IMR-90 (cell line): ENCODE measurements around the gene ORC4. TPM values are rescaled to one million over a fixed set of nuclear protein-coding genes. Genes with fewer than 3 reads are reported as not detected.

Source experiments
- ATAC-seq: fragments of 200-7000 bp; cut with Tn5 transposase; 2 replicates; pipeline ENCODE4 v1.9.1; 2020; ENCODE audit warnings: low read depth, mild to moderate bottlenecking, moderate library complexity
- BruUV-seq: library from RNA; stranded (reverse); fragments of 400-500 nt; replicated peaks from 2 replicates; lab custom pipeline; 2021; lab: Mats Ljungman, UMichigan
- CTCF ChIA-PET: fragments of 300-600 bp; formaldehyde crosslinking; extraction: SDS; loops from one replicate; lab custom pipeline; 2021; ENCODE audit warnings: antibody characterized with exemption; lab: Yijun Ruan, JAX
- POLR2A ChIA-PET: fragments of 300-600 bp; sonication (Branson Sonifier 250); formaldehyde crosslinking; loops from one replicate; lab custom pipeline; 2022; ENCODE audit warnings: antibody characterized with exemption; ENCODE audit not compliant: unreplicated experiment; lab: Charles Lee
- DNase-seq: peaks from one replicate; pipeline ENCODE4 v3.0.0; 2013
- H2AFZ ChIP-seq: replicated peaks from 2 replicates; pipeline ENCODE3; 2013; ENCODE audit warnings: low read length, mild to moderate bottlenecking; ENCODE audit not compliant: poor library complexity
- H2AK5ac ChIP-seq: 2 replicates; pipeline ENCODE4 v1.6.1; 2013; ENCODE audit warnings: low read depth, low read length, inconsistent platforms
- H2AK9ac ChIP-seq: replicated peaks from 2 replicates; pipeline ENCODE3; 2013; ENCODE audit warnings: mild to moderate bottlenecking, low read depth, low read length, moderate library complexity; ENCODE audit not compliant: poor library complexity
- H2BK120ac ChIP-seq: 2 replicates; pipeline ENCODE4 v1.6.1; 2013; ENCODE audit warnings: low read depth, low read length, inconsistent platforms
- H2BK15ac ChIP-seq: 3 replicates; pipeline ENCODE4 v1.6.1; 2013; ENCODE audit warnings: low read depth, low read length, inconsistent platforms
- H2BK20ac ChIP-seq: 2 replicates; pipeline ENCODE4 v1.6.1; 2013; ENCODE audit warnings: low read depth, mild to moderate bottlenecking, inconsistent platforms, low read length, moderate library complexity
- H2BK5ac ChIP-seq: 2 replicates; pipeline ENCODE4 v1.6.1; 2013; ENCODE audit warnings: mild to moderate bottlenecking, low read depth, low read length, inconsistent platforms; ENCODE audit not compliant: poor library complexity, severe bottlenecking
- H3K14ac ChIP-seq: replicated peaks from 2 replicates; pipeline ENCODE4 v1.6.1; 2013; ENCODE audit warnings: low read depth, low read length, inconsistent platforms
- H3K18ac ChIP-seq: 2 replicates; pipeline ENCODE4 v1.6.1; 2013; ENCODE audit warnings: low read depth, low read length, control low read depth
- H3K23ac ChIP-seq: 2 replicates; pipeline ENCODE4 v1.6.1; 2013; ENCODE audit warnings: low read depth, low read length, inconsistent platforms
- H3K27ac ChIP-seq: 2 replicates; pipeline ENCODE4 v1.5.1; 2013; ENCODE audit warnings: mild to moderate bottlenecking, control low read depth, low read length; ENCODE audit not compliant: insufficient read depth
- H3K27me3 ChIP-seq: 2 replicates; pipeline ENCODE4 v1.6.1; 2013; ENCODE audit warnings: low read length; ENCODE audit not compliant: control insufficient read depth, insufficient read depth
- H3K36me3 ChIP-seq: 2 replicates; pipeline ENCODE4 v1.6.1; 2013; ENCODE audit warnings: low read length, mixed read lengths; ENCODE audit not compliant: control insufficient read depth, insufficient read depth
- H3K4ac ChIP-seq: 2 replicates; pipeline ENCODE4 v1.6.1; 2013; ENCODE audit warnings: low read depth, low read length, inconsistent platforms
- H3K4me1 ChIP-seq: 2 replicates; pipeline ENCODE4 v1.6.1; 2013; ENCODE audit warnings: low read length, mixed read lengths; ENCODE audit not compliant: control insufficient read depth, insufficient read depth
- H3K4me2 ChIP-seq: 2 replicates; pipeline ENCODE4 v1.6.1; 2013; ENCODE audit warnings: low read depth, mild to moderate bottlenecking, control low read depth, low read length, moderate library complexity
- H3K4me3 ChIP-seq: 2 replicates; pipeline ENCODE4 v1.5.1; 2013; ENCODE audit warnings: low read depth, mild to moderate bottlenecking, control low read depth, low read length, moderate library complexity; ENCODE audit not compliant: insufficient read depth
- H3K56ac ChIP-seq: 2 replicates; pipeline ENCODE4 v1.6.1; 2013; ENCODE audit warnings: low read length, inconsistent platforms; ENCODE audit not compliant: insufficient read depth; ENCODE audit errors: extremely low read depth
- H3K79me1 ChIP-seq, 2 experiments: 2 replicates each; pipeline ENCODE4 v1.6.1; 2013; ENCODE audit warnings: low read length in 2 of 2, inconsistent platforms in 1 of 2, low read depth in 1 of 2
- H3K9ac ChIP-seq: 2 replicates; pipeline ENCODE4 v1.6.1; 2013; ENCODE audit warnings: low read depth, low read length, control low read depth
- H3K9me1 ChIP-seq: 2 replicates; pipeline ENCODE4 v1.6.1; 2013; ENCODE audit warnings: low read length, inconsistent platforms; ENCODE audit not compliant: insufficient read depth
- H3K9me3 ChIP-seq: 2 replicates; pipeline ENCODE4 v1.6.1; 2013; ENCODE audit warnings: low read length; ENCODE audit not compliant: control insufficient read depth, insufficient read depth
- H4K20me1 ChIP-seq: 2 replicates; pipeline ENCODE4 v1.6.1; 2013; ENCODE audit warnings: low read length, inconsistent platforms; ENCODE audit not compliant: insufficient read depth
- H4K5ac ChIP-seq: 2 replicates; pipeline ENCODE4 v1.6.1; 2013; ENCODE audit warnings: mild to moderate bottlenecking, low read depth, low read length, control low read depth
- H4K8ac ChIP-seq, 2 experiments: 2 replicates each; pipeline ENCODE4 v1.6.1; 2013; ENCODE audit warnings: low read depth in 2 of 2, low read length in 2 of 2, control low read depth in 1 of 2, inconsistent platforms in 1 of 2
- H4K91ac ChIP-seq: 2 replicates; pipeline ENCODE4 v1.6.1; 2013; ENCODE audit warnings: low read depth, low read length, inconsistent platforms; ENCODE audit not compliant: insufficient read depth
- BHLHE40 ChIP-seq: fragments of 150-350 bp; IDR thresholded peaks from 2 replicates; pipeline ENCODE4 v1.6.1; 2016; ENCODE audit warnings: mild to moderate bottlenecking, low read depth, low read length
- CEBPB ChIP-seq: IDR thresholded peaks from 2 replicates; pipeline ENCODE4 v1.6.1; 2012; ENCODE audit warnings: low read depth, low read length, improper control_type of control experiment
- CTCF ChIP-seq: conservative IDR thresholded peaks from 2 replicates; pipeline ENCODE4 v1.5.1; 2012; ENCODE audit warnings: mild to moderate bottlenecking, low read depth, low read length, improper control_type of control experiment
- FOS ChIP-seq: fragments of 150-350 bp; IDR thresholded peaks from 2 replicates; pipeline ENCODE4 v1.6.1; 2016; ENCODE audit warnings: low read depth, low read length
- MAZ ChIP-seq: IDR thresholded peaks from 2 replicates; pipeline ENCODE4 v1.6.1; 2012; ENCODE audit warnings: low read depth, mild to moderate bottlenecking, low read length, improper control_type of control experiment, moderate library complexity, borderline replicate concordance
- POLR2A ChIP-seq: IDR thresholded peaks from 2 replicates; pipeline ENCODE4 v1.6.1; 2012; ENCODE audit warnings: mild to moderate bottlenecking, low read depth, low read length
- SMC3 ChIP-seq: fragments of 150-350 bp; IDR thresholded peaks from 2 replicates; pipeline ENCODE4 v1.6.1; 2016; ENCODE audit warnings: low read depth, mild to moderate bottlenecking, antibody characterized with exemption, low read length, moderate library complexity
- USF2 ChIP-seq: fragments of 150-350 bp; IDR thresholded peaks from 2 replicates; pipeline ENCODE4 v1.6.1; 2017; ENCODE audit warnings: mild to moderate bottlenecking, antibody characterized with exemption, low read length, low read depth
- WGBS, 2 experiments: methylation state at CpG; one replicate each; pipeline versions ENCODE4 v1.1.5 to v1.1.7; 2013; ENCODE audit warnings: missing lambda C conversion rate in 2 of 2; ENCODE audit not compliant: insufficient read length in 1 of 2; ENCODE audit errors: extremely low coverage in 2 of 2; 5-methylcytosine and 5-hydroxymethylcytosine counted together
- dilution Hi-C: fragments of 300-500 bp; cut with HindIII; formaldehyde crosslinking; loops from one replicate; pipeline ENCODE4 v1.14.3; 2018; ENCODE audit warnings: low sequenced_read_pairs; ENCODE audit not compliant: unreplicated experiment
- in situ Hi-C: fragments of 300-500 bp; cut with MboI; formaldehyde crosslinking; loops from 3 replicates; pipeline ENCODE4 v1.14.3; 2019; ENCODE audit warnings: low sequenced_read_pairs, inconsistent platforms, mixed read lengths
- intact Hi-C: fragments of 100-400 bp; cut with micrococcal nuclease; formaldehyde crosslinking; loops from 2 replicates; pipeline ENCODE4 v1.10.0; 2022
- polyA plus RNA-seq, 3 experiments: library from polyadenylated mRNA; depleted of rRNA; stranded (reverse); fragments of >200 nt; gene quantifications; 2 replicates each; pipeline ENCODE4 v1.2.3, GENCODE V29; 2012; ENCODE audit warnings: low replicate concordance in 1 of 3
- total RNA-seq: library from RNA; depleted of rRNA; stranded (reverse); fragments of >200 nt; gene quantifications from 2 replicates; pipeline ENCODE4 v1.2.3, GENCODE V29; 2012

ORC4 gene
- total and polyA plus RNA-seq, 2 of the 4 experiments (the other 2 are of a cell fraction) = 20.6 to 23.5 TPM

DNA sequence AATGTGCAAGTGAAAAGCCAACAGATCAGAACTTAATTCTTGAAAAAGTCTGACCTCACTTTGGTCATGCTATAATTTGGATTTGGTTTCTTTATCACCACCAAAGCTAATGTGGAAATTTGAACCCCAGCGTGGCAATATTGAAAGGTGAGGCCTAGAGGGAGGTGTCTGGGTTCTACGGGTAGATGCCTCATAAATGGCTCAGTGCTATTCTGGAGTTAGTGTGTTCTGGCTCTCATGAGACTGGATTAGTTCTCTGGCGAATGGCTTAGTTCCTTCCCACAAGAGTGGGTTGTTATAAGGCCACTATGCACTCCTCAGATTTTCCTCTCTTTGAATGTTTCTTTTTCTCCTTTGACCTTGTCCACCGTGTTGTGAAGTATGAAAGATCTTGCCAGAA, 22.3 kb downstream of the ORC4 start:
- Histone ChIP-seq H4K5ac (no peak overlapping the region), H2AK5ac (no peak overlapping the region), H3K27ac (no peak overlapping the region), H2BK120ac (no peak overlapping the region), H4K8ac (no peak overlapping the region), H3K23ac (peak overlapping the region; percentile 7; the same call in 1 of the 2 replicates), H3K56ac (no peak overlapping the region), H2BK5ac (no peak overlapping the region), H3K4me1 (0 out of 2 replicates have a peak, but pooled peaks cover 3% of the 10 kb centered on the region), H3K4me2 (no peak overlapping the region), H3K9ac (no peak overlapping the region), H3K4me3 (no peak overlapping the region), H3K27me3 (no peaks in the 10 kb centered on the region), H3K9me1 (peaks cover 3% of the 10 kb centered on the region; the same call in 1 of the 2 replicates), H2AK9ac (no peak overlapping the region), H4K20me1 (peaks cover 6% of the 10 kb centered on the region; the same call in 1 of the 2 replicates), H2AFZ (no peak overlapping the region), H3K18ac (no peak overlapping the region), H3K36me3 (peaks cover 6% of the 10 kb centered on the region), H4K91ac (no peak overlapping the region), H2BK20ac (no peak overlapping the region), H3K4ac (no peak overlapping the region), H3K14ac (no peak overlapping the region), H2BK15ac (no peak overlapping the region), H3K79me1 (peaks cover 9 to 25% of the 10 kb centered on the region in 2 experiments), H3K9me3 (no peaks in the 10 kb centered on the region)
- POLR2A ChIA-PET = no interaction called here
- intact Hi-C loops (loop anchor here (10.0 kb wide), 1 partner anchor 357 kb away; no protein-coding TSS in a partner anchor), in situ Hi-C loops (loop anchor here (25.0 kb wide), 1 partner anchor 989 kb away; no protein-coding TSS in a partner anchor), dilution Hi-C loops (no loop called here)
- no CpG with 5 or more reads among the region's 4 CpGs for whole genome bisulfite sequencing, 2 experiments
- no peak for TF ChIP-seq MAZ
- TF ChIP-seq SMC3 = no peak
- TF ChIP-seq FOS = no peak
- no peak for TF ChIP-seq BHLHE40
- no peak for TF ChIP-seq CEBPB
- TF ChIP-seq POLR2A = no peak
- TF ChIP-seq USF2 = no peak
- no peak for TF ChIP-seq CTCF
- no peak for ATAC-seq
- CTCF ChIA-PET = interaction anchor here (0.6 to 0.8 kb wide), 3 partner anchors 25 to 235 kb away, joined by 3 read pairs; no protein-coding TSS in a partner anchor
- DNase-seq = no peak
- BruUV-seq = no TSS peak
